ENCODE measurements around the gene DCLRE1B. TPM values are rescaled to one million over a fixed set of nuclear protein-coding genes. Genes with fewer than 3 reads are reported as not detected.

The DCLRE1B gene
- total RNA-seq, 1 donor from 2014 or later, result 5.8 TPM

DNA sequence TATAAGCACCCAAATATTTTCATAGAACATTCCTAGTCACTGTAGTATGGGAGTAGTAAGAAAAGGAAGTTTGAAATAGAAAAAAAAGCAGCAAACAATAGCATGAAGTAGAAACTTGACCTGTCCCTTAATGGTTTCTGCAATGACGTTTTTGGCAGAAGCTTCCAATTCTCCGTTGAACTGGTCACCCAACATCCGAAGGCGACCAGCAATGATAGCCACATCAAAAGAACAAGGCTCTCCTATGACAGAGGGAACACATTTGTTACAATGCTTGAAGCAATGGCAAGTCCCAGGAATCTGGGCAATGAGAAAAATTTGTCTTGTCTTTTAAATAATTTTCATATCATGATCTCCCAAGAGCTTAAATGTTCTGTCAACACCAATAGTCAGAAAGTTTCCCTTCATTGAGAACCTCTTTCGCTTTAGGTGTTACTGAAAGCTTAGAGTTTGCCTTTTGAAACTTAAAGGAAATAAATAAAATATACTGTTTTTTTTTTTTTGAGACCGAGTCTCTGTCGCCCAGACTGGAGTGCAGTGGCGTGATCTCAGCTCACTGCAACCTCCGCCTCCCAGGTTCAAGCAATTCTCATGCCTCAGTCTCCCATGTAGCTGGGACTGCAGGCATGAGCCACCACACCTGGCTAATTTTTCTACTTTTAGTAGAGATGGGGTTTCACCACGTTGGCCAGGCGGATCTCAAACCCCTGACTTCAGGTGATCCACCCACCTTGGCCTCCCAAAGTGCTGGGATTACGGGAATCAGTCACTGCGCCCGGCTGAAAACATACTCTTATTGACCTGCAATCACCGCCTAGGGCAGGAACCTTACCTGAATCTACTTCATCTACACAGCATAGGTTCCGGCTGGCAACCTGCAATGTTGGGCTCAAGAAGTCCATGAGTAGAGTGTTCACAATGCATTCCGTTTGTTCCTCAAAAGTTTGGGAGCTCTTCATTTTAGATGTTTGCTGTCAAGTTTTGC lies 18.4 kb upstream of the DCLRE1B start:
- DNase-seq (ENCODE audit: low spot score), result no peak

DNA sequence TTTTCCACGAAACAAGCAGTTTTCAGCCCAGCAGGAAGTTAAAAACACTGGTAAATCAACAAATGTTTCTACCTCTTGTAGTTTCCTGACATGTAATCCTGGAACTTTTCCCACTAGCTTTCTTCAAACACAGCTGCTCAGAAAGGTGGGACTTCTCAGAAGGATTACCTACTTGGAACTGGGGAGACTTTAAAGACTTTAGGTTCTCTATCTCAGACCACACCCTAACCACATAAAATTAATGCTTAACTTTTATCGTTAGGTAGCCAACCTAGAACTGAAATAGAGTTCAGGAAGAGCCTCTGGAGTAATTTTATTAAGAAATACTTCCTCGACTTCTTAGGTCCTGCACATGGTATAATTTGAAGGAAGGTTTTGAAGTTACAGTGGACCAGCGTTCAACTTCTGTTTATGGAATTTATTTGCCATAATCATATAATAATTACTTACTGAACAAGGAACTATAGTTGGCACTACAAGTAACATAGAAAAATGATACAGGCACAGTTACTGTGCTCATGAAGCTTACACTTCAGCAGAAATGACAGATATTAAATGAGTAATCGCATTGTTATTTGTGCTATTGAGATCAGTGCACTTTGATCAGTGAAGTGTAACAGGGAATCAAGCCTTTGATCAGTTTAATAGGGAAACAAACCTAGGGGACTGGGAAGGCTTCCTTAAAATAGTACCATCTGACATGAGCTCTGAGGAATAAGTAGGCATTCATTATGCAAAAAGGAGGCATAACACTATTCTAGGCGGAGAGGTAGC lies 17.5 kb upstream of the DCLRE1B start, which contains the start of gene BCL2L15:
Gene BCL2L15, minus strand, starts transcription at position 180 of the 774 bp plus-strand sequence. CDS start 206 bp downstream, outside the sequence.
- DNase-seq (ENCODE audit: low spot score), result no peak

DNA sequence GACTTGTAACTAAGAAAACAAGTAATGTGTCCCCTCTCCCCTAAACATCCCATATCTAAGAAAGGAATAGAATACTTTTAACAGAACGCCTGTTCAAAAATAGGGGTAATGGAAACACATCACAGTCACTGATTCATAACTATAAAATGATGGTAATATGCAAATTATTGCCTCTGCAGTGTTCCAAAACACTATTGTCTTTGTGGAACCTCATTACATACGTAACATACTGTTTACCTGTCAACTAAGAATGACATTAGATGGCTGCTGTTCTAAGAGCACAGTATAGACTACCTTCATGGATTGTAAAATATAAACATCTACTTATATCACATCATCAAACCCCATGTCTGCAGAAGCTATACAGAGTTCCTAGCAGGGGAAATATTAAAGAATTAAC lies 14.3 kb upstream of the DCLRE1B start:
- no peak for DNase-seq (ENCODE audit: low spot score)

DNA sequence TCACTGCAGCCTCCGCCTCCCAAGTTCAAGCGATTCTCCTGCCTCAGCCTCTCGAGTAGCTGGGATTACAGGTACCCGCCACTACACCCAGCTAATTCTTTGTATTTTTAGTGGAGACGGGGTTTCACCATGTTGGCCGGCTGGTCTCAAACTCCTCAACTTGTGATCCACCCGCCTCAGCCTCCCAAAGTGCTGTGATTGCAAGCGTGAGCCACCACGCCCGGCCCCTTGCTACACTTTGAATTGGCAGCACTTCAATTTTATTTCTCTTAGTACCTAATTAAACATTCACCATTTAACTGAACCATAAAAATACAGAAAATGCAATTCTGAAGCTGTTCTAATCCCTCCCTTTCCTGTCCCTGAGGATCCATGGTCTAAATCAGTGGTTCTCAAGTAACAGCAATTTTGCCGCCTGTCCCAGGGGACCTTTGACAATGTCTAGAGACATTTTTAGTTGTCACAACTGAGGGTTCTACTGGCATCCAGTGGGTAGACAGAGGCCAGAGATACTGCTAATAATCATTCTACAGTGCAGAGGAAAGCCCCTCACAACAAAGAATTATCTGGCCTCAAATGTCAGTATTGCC lies 13.4 kb upstream of the DCLRE1B start:
- DNase-seq (ENCODE audit: low spot score), result no peak

DNA sequence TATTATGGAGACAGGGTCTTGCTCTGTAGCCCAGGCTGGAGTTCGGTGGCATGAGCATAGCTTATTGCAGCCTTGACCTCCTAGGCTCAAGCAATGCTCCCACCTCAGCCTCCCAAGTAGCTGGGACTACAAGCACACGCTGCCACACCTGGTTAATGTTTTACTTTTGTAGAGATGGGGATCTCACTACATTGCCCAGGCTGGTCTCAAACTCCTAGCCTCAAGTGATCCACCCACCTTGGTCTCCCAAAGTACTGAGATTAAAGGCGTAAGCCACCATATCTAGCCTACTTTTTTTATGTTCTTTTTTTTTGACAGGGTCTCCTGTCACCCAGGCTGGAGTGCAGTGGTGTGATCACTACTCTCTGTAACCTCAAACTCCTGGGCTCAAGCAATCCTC lies 11.9 kb upstream of the DCLRE1B start:
- no peak for DNase-seq (ENCODE audit: low spot score)

DNA sequence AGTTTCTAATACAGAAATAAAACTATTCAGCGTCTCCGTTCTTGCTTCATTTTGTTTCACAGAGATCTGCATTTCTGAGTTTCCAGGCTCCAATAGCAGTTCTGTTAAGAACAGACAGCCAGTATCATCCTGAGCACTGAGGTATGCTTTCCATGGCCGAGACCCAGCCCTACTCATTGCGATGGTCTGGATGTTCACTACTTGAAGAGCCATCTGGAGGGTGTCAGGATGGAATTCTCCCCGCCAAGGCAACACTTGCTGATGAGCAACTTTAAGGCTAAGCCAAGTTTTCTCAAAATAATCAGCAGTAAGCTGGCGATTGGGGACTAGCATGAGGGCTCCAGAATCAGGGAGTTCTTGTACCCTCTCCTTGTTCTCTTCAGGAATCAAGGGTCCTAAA lies 10.0 kb upstream of the DCLRE1B start:
- DNase-seq (ENCODE audit: low spot score), result no peak

DNA sequence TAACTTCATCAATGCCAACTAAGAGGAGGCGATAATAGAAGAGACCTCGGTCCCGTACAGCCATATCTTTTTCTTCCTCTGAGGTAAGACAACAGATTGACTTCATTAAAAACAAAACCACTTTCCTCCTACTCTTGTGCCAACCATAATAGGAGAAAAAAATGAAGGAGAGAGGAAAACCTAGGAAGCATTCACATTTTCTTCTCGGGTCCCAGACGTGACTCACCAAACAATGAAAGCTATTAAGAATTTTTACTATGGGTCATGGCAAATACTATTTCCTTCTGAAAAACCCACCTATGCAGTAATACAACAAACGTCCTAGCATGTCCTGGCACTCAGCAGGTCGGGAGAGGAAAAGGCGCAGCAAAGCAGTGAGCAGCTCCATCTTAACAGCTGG lies 9.2 kb upstream of the DCLRE1B start:
- DNase-seq (ENCODE audit: low spot score), result no peak

DNA sequence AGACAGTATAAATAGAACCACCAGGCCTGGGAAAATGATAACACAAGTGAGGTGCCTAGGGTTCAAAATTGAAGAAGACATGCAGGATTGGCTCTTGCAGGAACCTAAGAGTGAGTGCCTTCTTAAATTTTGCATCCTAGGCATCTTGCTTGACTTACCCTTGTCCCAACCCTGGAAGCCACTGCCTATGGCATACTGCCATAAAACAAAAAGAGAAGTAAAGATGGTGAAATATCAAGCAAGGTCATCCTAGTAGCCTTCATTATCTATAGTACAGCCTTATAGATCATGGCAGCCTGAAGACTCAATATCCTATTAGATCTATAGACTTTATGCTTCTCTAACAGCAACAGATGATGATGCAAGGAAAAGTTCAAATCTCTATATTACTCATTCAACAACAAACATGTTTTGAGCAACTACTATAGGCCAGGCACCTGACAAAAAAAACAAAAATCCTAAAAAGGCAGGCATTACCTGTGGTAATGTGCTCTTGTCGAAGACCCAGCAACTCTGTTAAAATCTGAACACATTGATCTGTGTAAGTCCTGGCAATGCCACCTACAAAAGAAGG lies 6.8 kb upstream of the DCLRE1B start:
- no peak for DNase-seq (ENCODE audit: low spot score)

DNA sequence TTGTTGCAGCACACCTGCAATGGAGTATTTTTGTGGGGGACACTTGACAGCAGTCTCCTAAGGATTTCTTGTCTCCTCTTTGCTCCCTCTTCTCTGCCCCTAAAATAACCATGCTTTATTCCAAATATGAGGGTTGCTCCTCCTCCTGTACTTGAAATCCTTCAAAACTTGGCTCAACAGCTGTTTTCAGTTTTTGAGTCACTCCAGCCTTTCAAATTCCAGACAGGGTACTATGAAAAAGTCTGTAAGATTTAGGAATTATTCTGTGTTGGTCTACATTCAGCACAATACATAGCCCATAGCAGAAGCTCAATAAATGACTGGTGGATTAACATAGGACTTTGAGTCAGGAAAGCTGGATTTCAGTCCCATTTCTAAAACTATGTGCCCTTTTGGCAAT lies 6.0 kb upstream of the DCLRE1B start:
- no peak for DNase-seq (ENCODE audit: low spot score)

DNA sequence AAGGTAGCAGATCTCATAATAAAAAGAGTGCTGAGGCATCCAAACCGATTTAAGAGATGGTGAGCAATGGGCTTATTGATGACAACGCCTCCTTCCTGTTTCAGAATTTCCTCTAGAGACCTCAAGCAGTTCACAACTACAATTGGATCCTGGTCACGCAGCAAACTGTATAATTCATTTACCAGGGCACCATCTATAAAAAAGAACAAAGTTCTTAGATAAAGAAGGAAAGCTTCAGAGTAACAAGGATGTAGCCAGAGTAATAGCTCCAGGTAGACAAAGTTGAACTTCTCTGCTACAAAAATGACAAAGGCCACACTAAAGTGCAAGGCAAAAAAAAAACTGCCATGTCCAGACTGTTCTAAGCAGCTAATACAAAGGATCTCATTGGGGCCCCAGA lies 3.9 kb upstream of the DCLRE1B start:
- no peak for DNase-seq (ENCODE audit: low spot score)

DNA sequence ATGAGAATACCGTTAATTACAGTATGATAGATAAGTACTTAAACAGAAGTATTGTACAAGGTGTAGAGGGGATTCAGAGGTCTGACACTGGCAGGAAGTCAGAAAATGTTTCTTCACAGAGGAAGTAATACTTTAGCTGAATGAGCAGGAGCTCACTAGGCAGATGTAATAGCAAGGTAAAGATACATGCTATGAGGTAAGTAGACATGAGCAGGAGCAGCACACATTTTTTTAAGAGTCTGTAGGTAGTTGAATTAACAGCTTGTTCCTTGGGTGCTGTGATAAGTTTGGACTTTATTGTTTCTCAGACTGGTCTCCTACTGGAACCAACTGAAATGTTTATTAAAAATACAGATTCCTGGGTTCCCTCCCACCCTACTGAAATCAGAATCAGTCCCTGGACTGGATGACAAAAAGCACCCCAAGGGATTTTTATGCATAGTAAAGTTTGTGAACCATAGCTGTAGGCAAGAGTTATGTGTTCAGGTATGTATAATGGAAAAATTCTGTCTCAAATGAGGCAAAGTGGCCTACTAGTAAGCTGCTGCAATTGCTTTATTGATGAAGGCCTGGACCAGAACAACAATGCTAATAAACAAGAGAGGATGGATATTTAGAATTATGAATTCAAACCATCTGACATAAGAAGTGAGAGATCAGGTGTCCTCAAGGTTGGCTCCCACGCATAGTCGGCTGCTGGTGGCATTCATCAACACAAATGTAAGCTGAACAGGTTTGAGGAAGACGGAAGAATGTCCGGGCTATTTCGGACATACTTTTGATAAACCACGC lies 1.4 kb upstream of the DCLRE1B start:
- no peak for DNase-seq (ENCODE audit: low spot score)

DNA sequence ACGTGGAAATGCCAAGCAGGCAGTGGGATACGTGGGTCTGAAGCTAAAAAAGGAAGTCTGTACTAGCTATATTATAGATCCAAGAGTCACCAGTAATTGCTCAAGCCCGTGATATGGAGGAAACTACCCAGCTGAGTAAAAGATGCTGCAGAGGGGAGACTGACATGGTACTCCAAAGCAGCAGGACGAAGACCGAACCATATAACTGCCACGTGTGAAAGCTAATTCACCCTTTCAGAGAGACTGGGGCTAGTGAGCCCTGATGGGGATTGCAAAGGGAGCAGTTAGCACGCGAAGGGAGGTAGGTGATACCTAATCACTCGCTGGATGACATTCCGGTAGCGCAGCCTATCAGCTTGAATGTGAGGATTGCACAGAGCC lies 843 bp upstream of the DCLRE1B start:
- DNase-seq (ENCODE audit: low spot score), result no peak

DNA sequence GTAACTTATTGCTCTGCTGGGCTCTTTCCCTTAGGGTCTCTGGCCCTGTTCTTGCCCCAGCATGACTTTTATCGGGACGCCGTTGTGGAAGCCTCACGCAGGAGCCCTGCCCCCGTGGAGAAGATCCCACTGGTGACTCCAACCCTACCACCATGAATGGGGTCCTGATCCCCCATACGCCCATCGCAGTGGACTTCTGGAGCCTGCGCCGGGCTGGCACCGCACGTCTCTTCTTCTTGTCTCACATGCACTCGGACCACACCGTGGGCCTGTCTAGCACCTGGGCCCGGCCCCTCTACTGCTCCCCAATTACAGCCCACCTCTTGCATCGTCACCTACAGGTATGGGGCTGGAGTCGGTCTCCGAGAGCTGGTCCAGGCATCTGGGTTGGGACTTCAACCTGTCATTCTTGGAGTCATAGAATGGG lies 322 bp downstream of the DCLRE1B start:
- no peak for DNase-seq (ENCODE audit: low spot score)

DNA sequence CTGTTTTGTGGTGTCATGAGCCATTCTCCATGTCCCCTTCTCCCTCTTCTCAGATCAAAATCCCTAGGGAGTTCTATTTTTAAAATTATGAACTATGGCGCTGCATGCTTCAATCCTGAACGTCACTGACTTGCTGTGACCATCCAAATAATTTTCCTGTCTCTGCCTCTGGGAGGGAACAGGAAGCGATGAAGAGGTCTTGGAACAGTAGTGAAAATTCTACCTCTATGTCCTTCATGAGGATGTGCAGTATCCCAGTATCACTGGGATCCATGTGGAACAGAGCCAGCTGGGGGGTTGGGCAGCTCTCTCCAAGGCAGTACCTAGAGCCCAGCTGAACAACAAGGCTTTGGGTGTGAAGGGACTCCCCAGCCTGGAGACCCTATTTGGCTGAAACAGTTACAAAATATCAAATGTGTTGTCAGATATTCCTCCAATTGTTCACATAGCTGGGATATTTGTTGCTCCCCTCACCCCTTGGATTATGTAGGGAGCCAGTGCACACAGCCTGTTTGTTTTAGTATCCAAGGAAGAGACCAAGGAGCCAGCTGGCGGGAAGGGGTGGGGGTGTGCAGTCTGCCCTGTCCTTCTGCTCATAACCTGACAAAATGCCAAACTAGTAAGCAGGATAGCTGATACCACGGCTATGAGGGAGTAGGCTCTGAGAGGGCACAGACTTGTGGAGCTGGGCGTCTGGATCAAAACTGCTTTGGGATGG lies 7.6 kb downstream of the DCLRE1B start:
- no peak for DNase-seq (ENCODE audit: low spot score)

DNA sequence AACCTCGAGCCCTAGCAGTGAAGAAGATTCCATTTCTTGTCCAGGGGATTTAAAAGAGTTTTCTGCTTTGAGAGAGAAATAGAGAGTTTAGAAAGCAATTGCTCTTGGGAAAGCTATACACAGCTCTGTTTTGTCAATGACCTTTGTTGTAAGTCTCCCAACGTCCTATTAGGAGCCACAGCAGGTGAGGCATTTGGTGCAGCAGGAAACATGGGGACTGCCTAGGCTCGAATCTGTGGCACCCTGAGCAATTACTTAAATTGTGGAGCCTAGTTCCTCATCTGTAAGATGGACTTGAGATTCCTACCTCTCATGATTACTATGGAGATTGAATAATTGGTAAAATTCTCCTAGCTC lies 8.2 kb downstream of the DCLRE1B start:
- DNase-seq (ENCODE audit: low spot score), result no peak

DNA sequence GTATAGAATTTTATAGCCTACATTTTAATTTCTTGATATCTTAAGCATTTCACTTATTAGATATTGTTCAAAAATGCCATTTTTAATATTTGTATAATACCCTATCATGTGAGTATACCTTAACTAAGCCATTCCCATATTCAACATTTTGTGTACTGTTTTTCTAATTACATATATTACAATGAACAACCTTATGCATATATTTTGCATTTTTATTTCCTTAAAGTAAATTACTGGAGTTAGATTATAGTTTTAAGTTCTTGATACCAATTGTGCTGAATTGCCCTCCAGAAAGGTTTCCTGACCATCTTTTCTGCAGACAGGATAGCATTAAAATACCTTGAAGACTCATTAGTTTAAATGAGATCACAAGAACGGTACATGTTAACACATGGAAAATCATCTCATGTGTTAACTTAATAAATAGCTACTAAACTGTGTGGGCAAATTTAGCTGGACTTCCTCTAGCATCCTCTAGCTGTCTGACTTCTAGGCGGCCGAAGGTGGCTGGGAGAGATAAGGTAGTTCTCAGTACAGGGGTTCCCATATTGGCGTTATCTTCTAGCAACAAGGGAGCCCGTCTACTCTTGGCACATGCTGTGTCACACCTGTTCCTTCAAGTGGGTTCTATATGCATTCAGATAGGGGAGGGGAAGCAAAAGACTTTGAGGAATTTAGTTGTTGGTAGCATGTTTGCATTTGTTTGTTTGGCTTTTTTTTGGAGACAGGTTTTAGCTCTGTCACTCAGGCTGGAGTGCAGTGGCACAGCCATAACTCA lies 8.9 kb downstream of the DCLRE1B start:
- no peak for DNase-seq (ENCODE audit: low spot score)

DNA sequence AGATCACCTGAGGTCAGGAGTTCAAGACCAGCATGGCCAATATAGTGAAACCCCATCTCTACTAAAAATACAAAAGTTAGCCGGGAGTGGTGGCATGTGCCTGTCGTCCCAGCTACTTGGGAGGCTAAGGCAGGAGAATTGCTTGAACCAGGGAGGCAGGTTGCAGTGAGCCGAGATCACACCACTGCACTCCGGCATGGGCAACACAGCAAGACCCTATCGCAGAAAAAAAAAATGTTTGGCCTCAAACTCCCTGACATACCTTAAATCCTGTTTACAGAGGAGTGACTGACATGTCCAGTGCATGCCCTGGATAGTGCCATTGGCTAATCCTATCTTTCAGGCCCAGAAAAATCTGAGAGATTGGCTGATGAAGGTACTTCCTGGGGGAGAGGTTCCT lies 11.8 kb downstream of the DCLRE1B start:
- no peak for DNase-seq (ENCODE audit: low spot score)

DNA sequence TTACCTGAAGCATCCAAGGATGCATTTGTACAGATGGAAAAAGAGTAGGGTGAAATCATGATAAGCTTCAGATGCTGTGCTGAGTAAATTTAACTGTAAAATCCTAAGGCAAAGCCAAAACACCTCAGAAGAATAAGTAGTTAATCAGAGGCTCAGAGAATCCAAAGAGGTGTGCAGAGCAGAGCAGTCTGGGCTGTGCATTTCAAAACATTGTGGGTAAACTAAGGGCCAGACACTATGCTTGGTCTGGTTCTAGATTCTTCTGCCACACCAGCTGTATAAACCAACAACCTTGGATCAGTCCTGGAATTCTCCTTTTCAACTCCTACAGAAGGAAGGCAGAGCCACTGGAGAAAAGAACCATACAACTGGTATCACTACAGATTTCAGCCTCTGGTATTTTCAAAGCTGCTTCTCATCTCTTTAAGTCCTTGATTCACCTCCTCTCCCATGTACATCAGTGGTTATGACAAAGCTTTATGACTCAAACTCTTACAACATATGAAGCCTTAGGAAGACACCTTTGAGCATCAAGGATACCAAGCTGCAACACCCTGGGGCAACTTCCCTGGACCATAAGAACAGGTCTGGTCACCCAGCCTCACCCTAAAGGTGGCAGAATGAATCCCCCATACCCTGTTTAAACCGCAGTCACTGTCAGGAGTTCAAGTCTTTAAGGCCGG lies 12.4 kb downstream of the DCLRE1B start:
- no peak for DNase-seq (ENCODE audit: low spot score)

DNA sequence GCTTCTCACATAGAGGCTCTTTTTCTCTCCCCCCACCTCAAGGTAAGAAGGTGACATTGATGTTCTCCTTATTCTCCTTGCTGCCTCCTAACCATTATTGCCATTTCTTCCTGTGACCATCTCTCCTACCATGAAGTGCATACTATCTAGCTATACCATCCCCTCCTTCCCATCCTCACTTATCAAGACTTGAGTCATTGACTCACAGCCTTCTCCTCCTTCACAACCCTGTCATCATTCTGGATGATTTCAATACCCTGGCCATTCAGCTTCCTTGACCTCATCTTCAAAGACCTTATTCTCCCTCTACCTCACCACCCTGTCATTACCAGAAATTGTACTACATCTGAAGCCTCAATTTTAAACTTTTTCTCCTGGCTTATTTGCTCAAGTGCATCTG lies 13.1 kb downstream of the DCLRE1B start:
- DNase-seq (ENCODE audit: low spot score), result no peak

Data from mesenteric fat pad (tissue), 1 donor.